ENCODE results near the gene LRR1.

The LRR1 gene

DNA sequence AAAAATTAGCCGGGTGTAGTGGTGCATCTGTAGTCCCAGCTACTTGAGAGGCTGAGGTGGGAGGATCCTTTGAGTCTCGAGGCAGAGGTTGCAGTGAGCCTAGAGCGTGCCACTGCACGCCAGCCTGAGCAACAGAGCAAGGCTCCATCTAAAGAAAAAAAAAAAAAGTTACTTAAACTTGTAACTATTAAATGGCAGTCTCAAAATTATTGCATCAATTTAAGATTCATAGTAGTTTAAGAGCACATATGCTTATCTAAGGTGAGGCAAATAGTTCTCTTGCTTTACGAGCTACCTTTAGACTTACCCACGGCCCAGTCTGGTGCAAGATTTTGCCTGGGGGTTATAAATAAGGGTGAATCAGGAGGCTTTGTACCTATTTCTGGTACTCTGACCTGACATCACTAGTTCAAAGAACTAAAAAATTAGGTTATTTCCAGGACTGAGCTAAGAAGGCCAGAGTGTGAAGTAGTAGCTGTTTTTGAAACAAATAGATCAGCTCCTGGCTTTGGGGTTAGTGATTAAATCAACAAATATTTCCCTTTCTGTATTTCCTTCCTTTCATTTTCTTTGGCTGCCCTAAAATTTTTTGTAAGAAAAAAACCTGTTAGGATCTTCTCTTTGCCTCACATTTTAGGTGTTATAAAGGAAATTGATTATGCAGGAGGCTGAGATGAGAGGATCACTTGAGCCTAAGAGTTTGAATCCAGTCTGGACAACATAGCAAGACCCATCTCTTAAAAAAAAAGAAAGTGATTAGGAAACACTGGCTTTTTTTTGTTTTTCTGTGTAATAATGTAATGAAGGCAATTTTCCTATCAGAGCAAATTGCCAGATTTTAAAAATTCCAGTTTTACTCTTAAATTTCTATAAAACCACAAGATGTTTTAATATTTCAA lies 25.4 kb downstream of the LRR1 start:
- Histone ChIP-seq H3K27ac (ENCODE audit: low read depth in 2 of 2, low read length in 2 of 2) (no peak overlapping the region), H3K4me1 (ENCODE audit: control insufficient read depth in 2 of 2, insufficient read depth in 2 of 2, low read length in 2 of 2) (peaks cover 32% of the 10 kb centered on the region in 2 donors), H3K36me3 (ENCODE audit: control insufficient read depth in 2 of 2, insufficient read depth in 2 of 2, low read length in 2 of 2) (peaks cover 0 to 5% of the 10 kb centered on the region in 2 donors), H3K27me3 (ENCODE audit: control insufficient read depth in 2 of 2, insufficient read depth in 2 of 2, low read length in 2 of 2) (no peaks in the 10 kb centered on the region), H3K9me3 (ENCODE audit: control insufficient read depth in 2 of 2, low read length in 2 of 2) (no peaks in the 10 kb centered on the region), H3K9ac (ENCODE audit: low read depth in 1 of 2, low read length in 2 of 2) (no peak overlapping the region), H3K4me3 (ENCODE audit: low read length in 2 of 2) (peak overlapping the region in 1 of 2 donors; percentile 42)

DNA sequence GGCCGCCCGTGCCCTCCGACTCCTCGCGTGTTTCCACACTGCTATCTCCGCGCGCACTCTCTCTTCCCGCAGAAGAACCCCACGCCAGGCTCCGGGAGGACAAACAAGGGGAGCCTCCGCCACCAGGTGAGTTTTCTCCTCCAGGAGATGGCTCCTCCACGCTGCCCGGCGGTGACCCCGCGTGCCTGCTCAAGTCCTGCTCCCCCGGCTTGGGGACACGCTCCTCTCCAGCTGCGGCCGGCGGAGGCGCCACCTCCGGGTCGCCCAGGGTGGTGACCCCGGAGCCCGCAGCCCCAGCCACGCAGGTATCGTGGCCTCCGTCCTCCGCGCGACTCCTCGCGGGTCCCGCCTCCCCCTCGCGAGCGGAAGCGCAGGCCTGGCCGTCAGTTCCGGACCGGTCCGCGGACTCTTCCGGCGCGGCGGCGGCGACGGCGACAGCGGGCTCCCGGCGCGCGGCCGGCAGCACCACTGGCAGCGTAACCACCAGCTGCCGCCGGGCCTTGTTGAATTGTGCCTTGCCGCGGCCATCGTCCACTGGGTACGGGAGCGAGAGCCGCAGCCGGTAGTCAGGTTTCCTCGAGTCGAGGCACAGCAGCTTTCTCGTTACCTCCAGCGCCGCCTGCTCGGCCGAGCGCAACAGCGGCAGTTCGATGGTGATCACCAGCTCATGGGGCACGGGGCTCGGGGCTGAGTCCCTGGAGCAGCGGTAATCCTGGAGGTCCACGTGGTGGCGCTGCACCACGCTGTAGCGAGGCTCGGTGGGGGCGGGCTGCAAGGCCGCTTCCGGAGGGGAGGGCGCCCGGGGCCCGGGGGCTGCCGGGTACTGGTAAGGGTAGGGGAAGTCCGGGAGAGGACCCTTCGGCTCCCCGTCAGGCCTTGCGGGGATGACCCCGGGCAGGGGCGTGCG lies 35.2 kb downstream of the LRR1 start:
- peaks cover 0 to under 1% of the 10 kb centered on the region in 2 donors for H3K36me3 ChIP-seq (ENCODE audit: control insufficient read depth in 2 of 2, insufficient read depth in 2 of 2, low read length in 2 of 2)
- H3K4me3 ChIP-seq (ENCODE audit: low read length in 2 of 2) = peak overlapping the region; percentile 80 to 96
- H3K9me3 ChIP-seq (ENCODE audit: control insufficient read depth in 2 of 2, low read length in 2 of 2) = no peaks in the 10 kb centered on the region
- no peaks in the 10 kb centered on the region for H3K27me3 ChIP-seq (ENCODE audit: control insufficient read depth in 2 of 2, insufficient read depth in 2 of 2, low read length in 2 of 2)
- peaks cover 6 to 7% of the 10 kb centered on the region in 2 donors for H3K4me1 ChIP-seq (ENCODE audit: control insufficient read depth in 2 of 2, insufficient read depth in 2 of 2, low read length in 2 of 2)
- H3K9ac ChIP-seq (ENCODE audit: low read depth in 1 of 2, low read length in 2 of 2) = peak overlapping the region; percentile 92 to 95
- peak overlapping the region; percentile 98 to 99 for H3K27ac ChIP-seq (ENCODE audit: low read depth in 2 of 2, low read length in 2 of 2)

DNA sequence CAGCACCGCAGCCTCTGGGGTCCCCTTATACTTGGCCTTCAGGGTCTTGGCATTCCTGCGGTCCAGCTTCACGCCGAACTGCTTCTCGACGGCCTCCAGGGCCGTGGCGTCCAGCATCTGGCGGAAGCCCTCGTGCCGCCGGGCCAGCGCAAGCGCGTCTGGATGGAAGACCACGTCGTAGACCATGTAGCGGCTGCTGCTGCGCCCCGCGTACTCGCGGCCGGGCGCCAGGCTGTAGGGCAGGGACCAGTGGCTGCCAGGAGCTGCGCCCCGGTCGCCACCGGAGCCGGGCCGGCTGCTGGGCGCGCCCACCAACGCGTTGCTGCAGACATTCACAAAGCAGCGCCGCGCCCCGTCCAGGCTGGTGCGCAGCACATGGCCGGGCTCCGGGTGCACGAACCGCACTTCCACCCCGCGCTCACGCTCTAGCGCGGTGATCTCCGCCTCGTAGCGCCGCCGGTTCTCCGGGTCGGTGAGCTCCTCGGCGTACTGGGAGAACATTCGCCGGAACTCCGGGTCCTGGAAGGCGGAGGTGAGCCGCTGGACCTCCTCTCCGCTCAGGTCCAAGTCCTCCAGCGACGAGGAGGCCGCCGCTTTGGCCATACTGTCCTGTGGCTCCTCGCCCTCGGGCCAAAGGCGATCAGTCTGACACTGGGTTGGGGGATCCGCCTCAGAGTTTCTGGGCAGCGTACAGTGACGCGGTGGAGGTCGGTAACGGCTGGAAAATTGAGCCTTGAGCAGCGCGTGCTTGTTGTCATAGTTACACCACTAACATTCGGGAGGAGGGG lies 36.0 kb downstream of the LRR1 start, which contains the start of gene DNAAF2:
Gene DNAAF2 (minus strand): TSS at position 698 of the 788 bp plus-strand sequence. CDS start 95 bp downstream, at position 603.
- peaks cover 0 to 3% of the 10 kb centered on the region in 2 donors for H3K36me3 ChIP-seq (ENCODE audit: control insufficient read depth in 2 of 2, insufficient read depth in 2 of 2, low read length in 2 of 2)
- no peaks in the 10 kb centered on the region for H3K9me3 ChIP-seq (ENCODE audit: control insufficient read depth in 2 of 2, low read length in 2 of 2)
- peak within 1 kb of the TSS; percentile 80 to 96 for H3K4me3 ChIP-seq (ENCODE audit: low read length in 2 of 2)
- H3K4me1 ChIP-seq (ENCODE audit: control insufficient read depth in 2 of 2, insufficient read depth in 2 of 2, low read length in 2 of 2) = peaks cover 6 to 7% of the 10 kb centered on the region in 2 donors
- peak within 1 kb of the TSS; percentile 98 to 99 for H3K27ac ChIP-seq (ENCODE audit: low read depth in 2 of 2, low read length in 2 of 2)
- H3K9ac ChIP-seq (ENCODE audit: low read depth in 1 of 2, low read length in 2 of 2) = peak within 1 kb of the TSS; percentile 92 to 95
- H3K27me3 ChIP-seq (ENCODE audit: control insufficient read depth in 2 of 2, insufficient read depth in 2 of 2, low read length in 2 of 2) = no peaks in the 10 kb centered on the region

- Histone ChIP-seq H3K27ac (ENCODE audit: low read depth in 2 of 2, low read length in 2 of 2) (no peak overlapping the region), H3K4me3 (ENCODE audit: low read length in 2 of 2) (no peak overlapping the region), H3K4me1 (ENCODE audit: control insufficient read depth in 2 of 2, insufficient read depth in 2 of 2, low read length in 2 of 2) (peaks cover 15 to 20% of the 10 kb centered on the region in 2 donors), H3K27me3 (ENCODE audit: control insufficient read depth in 2 of 2, insufficient read depth in 2 of 2, low read length in 2 of 2) (no peaks in the 10 kb centered on the region), H3K36me3 (ENCODE audit: control insufficient read depth in 2 of 2, insufficient read depth in 2 of 2, low read length in 2 of 2) (peaks cover 0 to 3% of the 10 kb centered on the region in 2 donors), H3K9me3 (ENCODE audit: control insufficient read depth in 2 of 2, low read length in 2 of 2) (no peaks in the 10 kb centered on the region), H3K9ac (ENCODE audit: low read depth in 1 of 2, low read length in 2 of 2) (no peak overlapping the region)
These were observed 38.1 kb downstream of the LRR1 start for GRCh38 chr14:49636866-49637265.

DNA sequence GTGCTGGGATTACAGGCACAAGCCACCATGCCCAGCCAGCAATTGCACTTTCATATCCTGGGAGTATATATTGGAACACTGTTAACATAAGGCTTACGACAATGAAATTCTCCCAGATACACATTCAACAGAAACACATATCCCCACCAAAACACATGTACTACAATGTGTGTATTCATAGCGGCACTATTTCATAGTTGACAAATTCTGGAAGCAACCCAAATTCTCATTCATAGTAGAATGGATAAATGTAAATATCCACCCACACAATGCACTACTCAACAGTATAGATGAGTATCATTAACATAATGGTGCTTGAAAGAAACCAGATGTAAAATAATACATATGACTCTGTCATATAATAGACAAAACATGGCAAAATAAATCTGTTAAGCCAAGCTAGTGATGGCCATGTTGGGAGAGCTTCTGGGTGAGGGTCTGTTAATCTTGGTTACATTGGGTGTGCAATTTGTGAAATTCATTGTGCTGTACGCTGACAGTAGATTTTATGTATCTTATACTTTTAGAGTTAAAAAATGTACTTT lies 38.9 kb downstream of the LRR1 start:
- peaks cover 0 to 3% of the 10 kb centered on the region in 2 donors for H3K36me3 ChIP-seq (ENCODE audit: control insufficient read depth in 2 of 2, insufficient read depth in 2 of 2, low read length in 2 of 2)
- H3K9ac ChIP-seq (ENCODE audit: low read depth in 1 of 2, low read length in 2 of 2) = no peak overlapping the region
- H3K27ac ChIP-seq (ENCODE audit: low read depth in 2 of 2, low read length in 2 of 2) = no peak overlapping the region
- H3K4me1 ChIP-seq (ENCODE audit: control insufficient read depth in 2 of 2, insufficient read depth in 2 of 2, low read length in 2 of 2) = peaks cover 13 to 28% of the 10 kb centered on the region in 2 donors
- no peak overlapping the region for H3K4me3 ChIP-seq (ENCODE audit: low read length in 2 of 2)
- H3K9me3 ChIP-seq (ENCODE audit: control insufficient read depth in 2 of 2, low read length in 2 of 2) = no peaks in the 10 kb centered on the region
- H3K27me3 ChIP-seq (ENCODE audit: control insufficient read depth in 2 of 2, insufficient read depth in 2 of 2, low read length in 2 of 2) = no peaks in the 10 kb centered on the region

DNA sequence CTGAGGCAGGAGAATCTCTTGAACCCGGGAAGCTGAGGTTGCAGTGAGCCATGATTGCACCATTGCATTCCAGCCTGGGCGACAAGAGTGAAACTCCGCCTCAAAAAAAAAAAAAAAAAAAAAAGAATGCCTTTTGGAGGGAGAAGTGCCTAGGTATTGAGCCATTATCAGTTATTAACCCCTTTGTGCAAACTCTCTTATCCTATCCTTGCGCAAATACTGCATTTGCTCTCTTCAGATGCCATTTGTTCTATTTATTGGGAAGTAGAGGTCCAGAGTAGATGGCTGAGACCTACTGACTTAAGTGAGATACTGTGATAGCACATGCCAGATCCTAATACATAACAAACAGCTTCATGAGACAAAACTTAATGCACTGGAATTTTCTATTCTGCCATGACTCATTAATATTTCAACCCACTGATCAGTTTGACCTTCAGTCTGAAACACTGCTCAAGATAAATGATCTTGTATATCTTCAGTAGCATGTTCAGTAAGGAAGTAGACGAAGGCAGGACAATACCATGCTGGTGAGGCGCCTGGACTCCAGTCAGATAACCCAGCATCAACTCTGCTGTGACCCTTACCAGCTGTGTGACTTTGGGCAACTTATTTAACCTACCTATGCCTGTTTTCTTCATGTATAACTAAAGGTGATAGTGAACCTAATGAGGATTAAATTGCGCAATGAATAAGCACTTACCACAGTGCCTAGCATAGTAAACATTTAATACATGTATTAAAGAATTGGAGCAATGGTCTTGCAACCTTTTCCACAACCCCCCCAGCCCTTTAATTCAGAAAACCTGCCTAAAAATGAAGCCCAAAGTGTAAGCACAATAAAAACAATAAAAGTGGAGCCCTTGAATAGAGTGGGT lies 42.0 kb downstream of the LRR1 start:
- H3K36me3 ChIP-seq (ENCODE audit: control insufficient read depth in 2 of 2, insufficient read depth in 2 of 2, low read length in 2 of 2) = peaks cover 0 to 3% of the 10 kb centered on the region in 2 donors
- H3K9me3 ChIP-seq (ENCODE audit: control insufficient read depth in 2 of 2, low read length in 2 of 2) = no peaks in the 10 kb centered on the region
- peaks cover 13 to 30% of the 10 kb centered on the region in 2 donors for H3K4me1 ChIP-seq (ENCODE audit: control insufficient read depth in 2 of 2, insufficient read depth in 2 of 2, low read length in 2 of 2)
- H3K9ac ChIP-seq (ENCODE audit: low read depth in 1 of 2, low read length in 2 of 2) = peak overlapping the region in 1 of 2 donors; percentile 44
- no peak overlapping the region for H3K4me3 ChIP-seq (ENCODE audit: low read length in 2 of 2)
- H3K27ac ChIP-seq (ENCODE audit: low read depth in 2 of 2, low read length in 2 of 2) = peak overlapping the region; percentile 46 to 89
- no peaks in the 10 kb centered on the region for H3K27me3 ChIP-seq (ENCODE audit: control insufficient read depth in 2 of 2, insufficient read depth in 2 of 2, low read length in 2 of 2)

GRCh38 chr14:49641697-49642129 lies 43.0 kb downstream of the LRR1 start:
- Histone ChIP-seq H3K4me3 (ENCODE audit: low read length in 2 of 2) (peak overlapping the region; percentile 20 to 52), H3K36me3 (ENCODE audit: control insufficient read depth in 2 of 2, insufficient read depth in 2 of 2, low read length in 2 of 2) (peaks cover under 1 to 3% of the 10 kb centered on the region in 2 donors), H3K4me1 (ENCODE audit: control insufficient read depth in 2 of 2, insufficient read depth in 2 of 2, low read length in 2 of 2) (peaks cover 13 to 24% of the 10 kb centered on the region in 2 donors), H3K27me3 (ENCODE audit: control insufficient read depth in 2 of 2, insufficient read depth in 2 of 2, low read length in 2 of 2) (no peaks in the 10 kb centered on the region), H3K9ac (ENCODE audit: low read depth in 1 of 2, low read length in 2 of 2) (peak overlapping the region in 1 of 2 donors; percentile 64), H3K27ac (ENCODE audit: low read depth in 2 of 2, low read length in 2 of 2) (peak overlapping the region; percentile 46 to 89), H3K9me3 (ENCODE audit: control insufficient read depth in 2 of 2, low read length in 2 of 2) (no peaks in the 10 kb centered on the region)

DNA sequence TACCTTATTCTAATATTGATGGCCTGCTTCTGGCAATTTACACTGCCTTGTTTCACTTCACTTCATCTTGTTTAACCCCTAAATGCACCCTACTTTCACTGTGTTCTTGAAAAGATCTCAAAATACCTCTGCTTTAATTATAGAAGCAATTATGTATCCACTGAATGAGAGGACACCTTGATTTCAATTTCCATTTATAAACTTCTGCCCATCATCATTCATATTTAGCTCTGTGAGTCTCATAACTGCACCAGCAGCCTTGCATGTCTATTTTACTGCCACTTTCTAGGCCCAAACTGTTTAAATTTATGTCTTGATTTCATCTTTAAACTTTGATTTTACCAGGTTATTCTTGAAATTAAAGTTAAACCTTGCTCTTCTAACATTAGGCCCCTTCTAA lies 43.4 kb downstream of the LRR1 start:
- peak overlapping the region; percentile 20 to 52 for H3K4me3 ChIP-seq (ENCODE audit: low read length in 2 of 2)
- peaks cover 13 to 24% of the 10 kb centered on the region in 2 donors for H3K4me1 ChIP-seq (ENCODE audit: control insufficient read depth in 2 of 2, insufficient read depth in 2 of 2, low read length in 2 of 2)
- peak overlapping the region in 1 of 2 donors; percentile 64 for H3K9ac ChIP-seq (ENCODE audit: low read depth in 1 of 2, low read length in 2 of 2)
- peaks cover 2 to 3% of the 10 kb centered on the region in 2 donors for H3K36me3 ChIP-seq (ENCODE audit: control insufficient read depth in 2 of 2, insufficient read depth in 2 of 2, low read length in 2 of 2)
- H3K27ac ChIP-seq (ENCODE audit: low read depth in 2 of 2, low read length in 2 of 2) = peak overlapping the region; percentile 46 to 89
- H3K27me3 ChIP-seq (ENCODE audit: control insufficient read depth in 2 of 2, insufficient read depth in 2 of 2, low read length in 2 of 2) = no peaks in the 10 kb centered on the region
- H3K9me3 ChIP-seq (ENCODE audit: control insufficient read depth in 2 of 2, low read length in 2 of 2) = no peaks in the 10 kb centered on the region

Measured in mucosa of rectum (tissue), 2 donors.